ENCODE measurements around the gene CIC.

CIC gene

DNA sequence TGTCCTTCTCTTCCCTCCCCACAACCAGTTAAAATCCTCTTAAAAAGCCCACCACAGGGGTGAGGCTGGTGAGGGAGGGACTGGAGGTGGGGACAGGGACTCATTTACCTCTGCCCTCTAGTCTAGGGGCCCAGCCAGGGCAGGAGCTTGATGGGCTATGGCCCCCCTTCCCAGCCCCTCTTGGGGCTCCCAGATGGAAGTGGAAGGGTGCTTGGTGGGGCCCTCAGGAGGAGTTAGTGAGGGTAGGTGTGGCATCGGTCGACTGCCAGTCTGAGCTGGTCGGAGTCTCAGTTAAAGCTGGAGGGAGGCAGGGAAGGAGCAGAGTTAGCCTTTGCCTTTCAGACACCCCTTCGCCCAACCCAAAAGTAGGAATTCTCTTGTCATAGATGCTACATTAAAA is 38.5 kb upstream of the CIC start:
- Histone ChIP-seq H3K9me3 (ENCODE audit: control insufficient read depth, low read length) (no peaks in the 10 kb centered on the region), H3K36me3 (ENCODE audit: control insufficient read depth, insufficient read depth, low read length) (peaks cover 97% of the 10 kb centered on the region), H3K27ac (ENCODE audit: low read depth, low read length, severe bottlenecking) (no peak overlapping the region), H3K4me3 (ENCODE audit: extremely low read depth, insufficient read depth, low read length, poor library complexity, severe bottlenecking) (no peak overlapping the region), H3K4me1 (ENCODE audit: control insufficient read depth, insufficient read depth, low read length, poor library complexity, severe bottlenecking) (peaks cover 5% of the 10 kb centered on the region)
- WGBS, 2 experiments (ENCODE audit: insufficient coverage in 2 of 2), result 85 to 92% methylated on average over 4 of the region's 4 CpGs

- H3K4me3 ChIP-seq (ENCODE audit: extremely low read depth, insufficient read depth, low read length, poor library complexity, severe bottlenecking), result no peak overlapping the region
- H3K36me3 ChIP-seq (ENCODE audit: control insufficient read depth, insufficient read depth, low read length), result peaks cover 95% of the 10 kb centered on the region
- WGBS, 2 experiments (ENCODE audit: insufficient coverage in 2 of 2), result 79 to 95% methylated on average over 8 to 9 of the region's 10 CpGs
- no peaks in the 10 kb centered on the region for H3K9me3 ChIP-seq (ENCODE audit: control insufficient read depth, low read length)
- H3K4me1 ChIP-seq (ENCODE audit: control insufficient read depth, insufficient read depth, low read length, poor library complexity, severe bottlenecking), result peaks cover 5% of the 10 kb centered on the region
- no peak overlapping the region for H3K27ac ChIP-seq (ENCODE audit: low read depth, low read length, severe bottlenecking)
These were observed 36.6 kb upstream of the CIC start for GRCh38 chr19:42232435-42232834.

DNA sequence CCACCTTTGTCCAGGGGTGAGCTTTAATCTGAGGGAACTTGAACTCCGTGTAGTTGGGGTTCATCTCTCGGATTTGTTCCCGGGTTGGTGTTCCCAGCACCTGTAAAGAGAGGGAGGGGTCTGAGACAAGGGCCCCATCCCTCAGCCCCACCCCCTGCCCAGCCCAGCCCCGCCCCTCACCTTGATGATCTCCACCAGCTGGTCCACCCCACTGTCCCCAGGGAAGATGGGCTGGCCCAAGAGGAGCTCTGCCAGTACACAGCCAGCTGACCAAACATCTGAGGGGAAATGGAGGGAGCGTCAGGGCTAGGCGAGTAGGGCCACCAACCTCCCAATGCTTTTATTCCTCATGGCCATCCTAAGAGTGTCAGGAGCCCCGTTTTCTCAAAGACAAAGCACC is 35.9 kb upstream of the CIC start:
- H3K27ac ChIP-seq (ENCODE audit: low read depth, low read length, severe bottlenecking), result no peak overlapping the region
- WGBS, 2 experiments (ENCODE audit: insufficient coverage in 2 of 2), result 90 to 100% methylated on average over 3 to 4 of the region's 7 CpGs
- peaks cover 91% of the 10 kb centered on the region for H3K36me3 ChIP-seq (ENCODE audit: control insufficient read depth, insufficient read depth, low read length)
- H3K9me3 ChIP-seq (ENCODE audit: control insufficient read depth, low read length), result no peaks in the 10 kb centered on the region
- no peak overlapping the region for H3K4me3 ChIP-seq (ENCODE audit: extremely low read depth, insufficient read depth, low read length, poor library complexity, severe bottlenecking)
- peaks cover 5% of the 10 kb centered on the region for H3K4me1 ChIP-seq (ENCODE audit: control insufficient read depth, insufficient read depth, low read length, poor library complexity, severe bottlenecking)

DNA sequence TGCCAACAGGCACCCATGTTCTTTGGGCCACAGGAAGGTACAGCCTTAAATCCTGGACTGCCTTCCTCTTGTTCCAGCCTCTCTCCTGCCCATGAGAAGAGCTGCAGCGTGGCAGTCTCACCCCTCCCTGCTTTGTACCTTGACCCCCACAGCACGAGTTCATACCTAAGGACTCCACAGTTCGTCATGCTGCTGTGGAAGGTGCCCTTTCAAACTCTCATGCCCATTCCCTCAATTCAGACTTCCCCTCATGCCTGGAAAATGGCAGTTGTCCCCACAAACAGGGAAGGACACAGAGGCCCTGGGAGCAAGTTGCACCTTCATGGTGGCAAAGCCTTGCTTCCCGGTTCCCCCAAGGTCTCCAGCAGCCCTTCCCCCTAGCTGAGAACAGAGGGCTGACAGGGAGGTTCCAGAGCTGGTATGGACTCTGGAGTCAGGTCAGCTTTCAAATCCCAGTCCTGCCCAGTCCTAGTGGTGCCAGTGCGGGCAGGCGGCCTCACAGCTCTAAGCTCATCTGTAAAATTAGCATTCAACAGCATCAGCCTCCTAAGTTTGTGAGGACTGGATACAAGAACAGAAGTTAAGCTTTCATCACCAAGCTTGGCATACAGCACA is 35.3 kb upstream of the CIC start:
- peaks cover 89% of the 10 kb centered on the region for H3K36me3 ChIP-seq (ENCODE audit: control insufficient read depth, insufficient read depth, low read length)
- WGBS, 2 experiments (ENCODE audit: insufficient coverage in 2 of 2), result 94 to 100% methylated on average over 2 to 6 of the region's 6 CpGs
- H3K27ac ChIP-seq (ENCODE audit: low read depth, low read length, severe bottlenecking), result no peak overlapping the region

GRCh38 chr19:42234364-42234763 is 34.7 kb upstream of the CIC start:
- H3K27ac ChIP-seq (ENCODE audit: low read depth, low read length, severe bottlenecking), result no peak overlapping the region
- 97 to 100% methylated on average over 6 to 7 of the region's 11 CpGs for WGBS, 2 experiments (ENCODE audit: insufficient coverage in 2 of 2)
- H3K4me3 ChIP-seq (ENCODE audit: extremely low read depth, insufficient read depth, low read length, poor library complexity, severe bottlenecking), result no peak overlapping the region
- peaks cover 5% of the 10 kb centered on the region for H3K4me1 ChIP-seq (ENCODE audit: control insufficient read depth, insufficient read depth, low read length, poor library complexity, severe bottlenecking)
- H3K36me3 ChIP-seq (ENCODE audit: control insufficient read depth, insufficient read depth, low read length), result peaks cover 90% of the 10 kb centered on the region
- no peaks in the 10 kb centered on the region for H3K9me3 ChIP-seq (ENCODE audit: control insufficient read depth, low read length)

More for the DNA sequence above, 35.3 kb upstream of the CIC start:
- H3K4me1 ChIP-seq (ENCODE audit: control insufficient read depth, insufficient read depth, low read length, poor library complexity, severe bottlenecking), result peaks cover 5% of the 10 kb centered on the region
- no peak overlapping the region for H3K4me3 ChIP-seq (ENCODE audit: extremely low read depth, insufficient read depth, low read length, poor library complexity, severe bottlenecking)
- H3K9me3 ChIP-seq (ENCODE audit: control insufficient read depth, low read length), result no peaks in the 10 kb centered on the region

GRCh38 chr19:42235181-42235580 is 33.9 kb upstream of the CIC start:
- Histone ChIP-seq H3K9me3 (ENCODE audit: control insufficient read depth, low read length) (no peaks in the 10 kb centered on the region), H3K4me3 (ENCODE audit: extremely low read depth, insufficient read depth, low read length, poor library complexity, severe bottlenecking) (no peak overlapping the region), H3K4me1 (ENCODE audit: control insufficient read depth, insufficient read depth, low read length, poor library complexity, severe bottlenecking) (no peaks in the 10 kb centered on the region), H3K27ac (ENCODE audit: low read depth, low read length, severe bottlenecking) (no peak overlapping the region), H3K36me3 (ENCODE audit: control insufficient read depth, insufficient read depth, low read length) (peaks cover 90% of the 10 kb centered on the region)
- WGBS, 2 experiments (ENCODE audit: insufficient coverage in 2 of 2), result 88 to 92% methylated on average over 4 to 5 of the region's 5 CpGs

- peaks cover 7% of the 10 kb centered on the region for H3K4me1 ChIP-seq (ENCODE audit: control insufficient read depth, insufficient read depth, low read length, poor library complexity, severe bottlenecking)
- H3K36me3 ChIP-seq (ENCODE audit: control insufficient read depth, insufficient read depth, low read length), result peaks cover 54% of the 10 kb centered on the region
- no peak overlapping the region for H3K27ac ChIP-seq (ENCODE audit: low read depth, low read length, severe bottlenecking)
- no peak overlapping the region for H3K4me3 ChIP-seq (ENCODE audit: extremely low read depth, insufficient read depth, low read length, poor library complexity, severe bottlenecking)
- H3K9me3 ChIP-seq (ENCODE audit: control insufficient read depth, low read length), result no peaks in the 10 kb centered on the region
- WGBS, 2 experiments (ENCODE audit: insufficient coverage in 2 of 2), result 95 to 99% methylated on average over 6 to 9 of the region's 10 CpGs
These were observed 29.4 kb upstream of the CIC start for GRCh38 chr19:42239544-42240220.

DNA sequence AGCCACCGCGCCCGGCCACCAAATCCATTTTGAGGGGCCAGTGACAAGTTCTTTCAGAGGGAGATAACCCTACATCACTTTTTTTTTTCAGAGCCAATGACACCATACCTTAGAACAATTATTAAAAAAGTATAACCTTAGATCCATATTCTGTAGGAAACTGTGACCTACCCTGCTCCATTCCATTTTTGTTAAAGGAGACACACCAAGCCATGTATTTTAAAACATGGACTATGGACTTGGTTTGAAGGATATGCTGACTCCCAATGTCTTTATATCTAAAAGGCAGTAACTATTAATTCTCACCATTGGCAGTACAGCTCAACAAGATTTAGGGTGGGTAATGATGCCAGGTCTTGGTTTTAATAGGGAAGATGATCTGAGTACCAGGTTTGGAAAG is 27.8 kb upstream of the CIC start:
- peaks cover 12% of the 10 kb centered on the region for H3K4me1 ChIP-seq (ENCODE audit: control insufficient read depth, insufficient read depth, low read length, poor library complexity, severe bottlenecking)
- peak overlapping the region; percentile 71 for H3K4me3 ChIP-seq (ENCODE audit: extremely low read depth, insufficient read depth, low read length, poor library complexity, severe bottlenecking)
- H3K36me3 ChIP-seq (ENCODE audit: control insufficient read depth, insufficient read depth, low read length), result peaks cover 39% of the 10 kb centered on the region
- H3K9me3 ChIP-seq (ENCODE audit: control insufficient read depth, low read length), result no peaks in the 10 kb centered on the region
- H3K27ac ChIP-seq (ENCODE audit: low read depth, low read length, severe bottlenecking), result no peak overlapping the region
- 96 to 100% methylated on average over 3 of the region's 3 CpGs for WGBS, 2 experiments (ENCODE audit: insufficient coverage in 2 of 2)

- no peaks in the 10 kb centered on the region for H3K9me3 ChIP-seq (ENCODE audit: control insufficient read depth, low read length)
- peaks cover 37% of the 10 kb centered on the region for H3K36me3 ChIP-seq (ENCODE audit: control insufficient read depth, insufficient read depth, low read length)
- peak overlapping the region; percentile 23 for H3K27ac ChIP-seq (ENCODE audit: low read depth, low read length, severe bottlenecking)
- H3K4me1 ChIP-seq (ENCODE audit: control insufficient read depth, insufficient read depth, low read length, poor library complexity, severe bottlenecking), result peaks cover 20% of the 10 kb centered on the region
- 0 to 1% methylated on average over 44 to 47 of the region's 49 CpGs for WGBS, 2 experiments (ENCODE audit: insufficient coverage in 2 of 2)
- peak overlapping the region; percentile 71 for H3K4me3 ChIP-seq (ENCODE audit: extremely low read depth, insufficient read depth, low read length, poor library complexity, severe bottlenecking)
These were observed 27.0 kb upstream of the CIC start for GRCh38 chr19:42242069-42242511.

- peak within 1 kb of the TSS; percentile 81 for H3K27ac ChIP-seq (ENCODE audit: low read depth, low read length, severe bottlenecking)
- peaks cover 41% of the 10 kb centered on the region for H3K36me3 ChIP-seq (ENCODE audit: control insufficient read depth, insufficient read depth, low read length)
- WGBS, 2 experiments (ENCODE audit: insufficient coverage in 2 of 2), result 0% methylated on average over 54 to 72 of the region's 76 CpGs
These were observed 26.3 kb upstream of the CIC start, which contains the start of gene GSK3A for GRCh38 chr19:42242512-42243409. TSS of gene GSK3A (minus strand) at chr19:42242602. CDS start at chr19:42242465, 137 bp downstream.

More at GRCh38 chr19:42242512-42243409, 26.3 kb upstream of the CIC start, which contains the start of gene GSK3A:
- peaks cover 26% of the 10 kb centered on the region for H3K4me1 ChIP-seq (ENCODE audit: control insufficient read depth, insufficient read depth, low read length, poor library complexity, severe bottlenecking)
- peak within 1 kb of the TSS; percentile 71 for H3K4me3 ChIP-seq (ENCODE audit: extremely low read depth, insufficient read depth, low read length, poor library complexity, severe bottlenecking)
- no peaks in the 10 kb centered on the region for H3K9me3 ChIP-seq (ENCODE audit: control insufficient read depth, low read length)
